HepG2 (cell line): ENCODE data around the gene MICB. TPM values are rescaled to one million over a fixed set of nuclear protein-coding genes. Genes with fewer than 3 reads are reported as not detected.

Source experiments
- AGO1 ChIP-seq: fragments of 200-400 bp; formaldehyde crosslinking; IDR thresholded peaks from 2 replicates; pipeline ENCODE4 v1.6.1; 2017; ENCODE audit warnings: mild to moderate bottlenecking, low read depth, low read length, moderate library complexity; ENCODE audit not compliant: poor library complexity, severe bottlenecking
- MAFG ChIP-seq: sonication (generic); formaldehyde crosslinking; IDR thresholded peaks from 2 replicates; pipeline ENCODE4 v1.5.1; 2020; ENCODE audit warnings: mild to moderate bottlenecking, missing genetic modification reagents
- SMAD3 ChIP-seq: sonication (generic); formaldehyde crosslinking; IDR thresholded peaks from 2 replicates; pipeline ENCODE4 v1.4.0; 2020; ENCODE audit warnings: missing genetic modification reagents
- U2AF1 ChIP-seq: fragments of 200-400 bp; formaldehyde crosslinking; optimal IDR thresholded peaks from 2 replicates; pipeline ENCODE3; 2017; ENCODE audit warnings: mild to moderate bottlenecking, low read depth, low read length
- ZNF12 ChIP-seq: sonication (generic); formaldehyde crosslinking; IDR thresholded peaks from 2 replicates; pipeline ENCODE4 v1.5.0; 2020; ENCODE audit warnings: missing genetic modification reagents
- ZNF343 ChIP-seq: sonication (generic); formaldehyde crosslinking; IDR thresholded peaks from 2 replicates; pipeline ENCODE4 v1.4.0; 2020; ENCODE audit warnings: mild to moderate bottlenecking, missing genetic modification reagents
- ZNF496 ChIP-seq: sonication (generic); formaldehyde crosslinking; IDR thresholded peaks from 2 replicates; pipeline ENCODE4 v1.8.1; 2023; ENCODE audit warnings: mild to moderate bottlenecking, moderate library complexity, missing genetic modification reagents; ENCODE audit not compliant: insufficient replicate concordance
- ZNF777 ChIP-seq: sonication (generic); formaldehyde crosslinking; IDR thresholded peaks from 2 replicates; pipeline ENCODE4 v1.4.0; 2020; ENCODE audit warnings: missing genetic modification reagents
- polyA plus RNA-seq, 8 experiments: library from polyadenylated mRNA; depleted of rRNA in 3 of 8; stranded (reverse) in 7 of 8; unstranded in 1 of 8; fragments of >200 nt; fragmentation: Illumina TruSeq in 4 of 8; extraction: Trizol in 4 of 8; gene quantifications; 2 replicates each; pipeline versions ENCODE4 v1.2.1 to v1.2.3, GENCODE V29; 2011 to 2016; ENCODE audit warnings: low read depth in 4 of 8, missing spikeins in 1 of 8, mixed read lengths in 1 of 8; ENCODE audit not compliant: insufficient read depth in 1 of 8
- total RNA-seq, 5 experiments: library from RNA; depleted of rRNA; stranded (reverse); fragments of >200 nt; fragmentation: Illumina TruSeq; extraction: Trizol; gene quantifications; 2 replicates each; pipeline ENCODE4 v1.2.3, GENCODE V29; 2016; ENCODE audit warnings: low read depth in 1 of 5
- TF ChIP-seq, protein P1 (sequence below), 2 experiments: fragments of 450-650 bp in 1 of 2; sonication (generic) in 1 of 2; formaldehyde crosslinking; IDR thresholded peaks; 2 replicates each; pipeline versions ENCODE4 v1.5.0 to v1.8.0; 2020 to 2022; ENCODE audit warnings: mild to moderate bottlenecking in 1 of 2, missing genetic modification reagents in 1 of 2
- TF ChIP-seq, protein P2 (sequence below): sonication (generic); formaldehyde crosslinking; IDR thresholded peaks from 2 replicates; pipeline ENCODE4 v1.5.0; 2020; ENCODE audit warnings: mild to moderate bottlenecking, missing genetic modification reagents, borderline replicate concordance
- TF ChIP-seq, protein P3 (sequence below): sonication (generic); formaldehyde crosslinking; IDR thresholded peaks from 2 replicates; pipeline ENCODE4 v1.4.0; 2020; ENCODE audit warnings: missing genetic modification reagents, borderline replicate concordance
- TF ChIP-seq, protein P4 (sequence below): sonication (generic); formaldehyde crosslinking; conservative IDR thresholded peaks from 2 replicates; pipeline ENCODE4 v1.4.0; 2020; ENCODE audit warnings: missing genetic modification reagents
- TF ChIP-seq, protein P5 (sequence below): sonication (generic); formaldehyde crosslinking; IDR thresholded peaks from 2 replicates; pipeline ENCODE4 v1.4.0; 2020; ENCODE audit warnings: missing genetic modification reagents
- TF ChIP-seq, protein P6 (sequence below): sonication (generic); formaldehyde crosslinking; IDR thresholded peaks from 2 replicates; pipeline ENCODE4 v1.8.1; 2023; ENCODE audit warnings: mild to moderate bottlenecking, moderate library complexity, missing genetic modification reagents

The MICB gene
- total and polyA plus RNA-seq, 2 of the 13 experiments (the other 11 are each of a cell fraction or from before 2014, with no cell fraction given), result 12.5 to 12.8 TPM

DNA sequence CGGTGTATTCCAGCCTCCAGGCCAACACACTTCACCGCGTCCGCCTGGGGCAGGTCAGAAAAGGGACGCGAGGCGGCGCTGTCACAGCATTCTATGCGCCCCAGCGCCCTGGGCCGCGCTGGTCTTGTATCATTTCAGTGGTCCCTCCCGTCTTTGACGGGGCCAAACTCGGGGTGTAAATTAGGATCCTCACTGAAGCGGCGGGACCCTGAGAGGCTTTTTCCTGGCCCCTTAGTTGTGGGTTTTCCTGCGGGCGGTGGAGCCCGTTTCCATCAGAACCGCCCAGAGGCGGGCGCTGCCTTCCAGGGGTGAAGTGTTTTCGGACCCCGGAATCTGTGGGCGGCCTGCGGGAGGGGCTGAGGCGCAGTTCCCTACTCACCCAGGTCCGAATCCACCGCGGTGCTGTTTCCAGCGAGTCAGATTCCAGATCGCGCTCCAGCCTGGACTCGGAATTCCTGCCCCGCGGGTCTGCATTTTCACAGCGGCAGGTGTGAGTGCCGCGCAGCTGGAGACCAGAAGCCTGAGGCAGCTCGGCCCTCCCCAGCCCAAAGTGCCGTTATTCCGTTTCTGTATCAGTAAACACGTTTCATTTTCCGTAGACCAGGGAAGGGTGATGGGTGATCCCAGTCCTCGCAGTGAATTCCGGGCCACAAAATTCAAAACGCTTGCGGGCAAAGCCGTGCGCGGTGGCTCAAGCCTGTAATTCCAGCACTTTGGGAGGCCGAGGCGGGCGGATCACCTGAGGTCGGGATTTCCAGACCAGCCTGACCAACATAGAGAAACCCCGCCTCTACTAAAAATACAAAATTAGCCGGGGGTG lies 3.9 kb upstream of the MICB start (continued):
- TF ChIP-seq, protein P1, sequence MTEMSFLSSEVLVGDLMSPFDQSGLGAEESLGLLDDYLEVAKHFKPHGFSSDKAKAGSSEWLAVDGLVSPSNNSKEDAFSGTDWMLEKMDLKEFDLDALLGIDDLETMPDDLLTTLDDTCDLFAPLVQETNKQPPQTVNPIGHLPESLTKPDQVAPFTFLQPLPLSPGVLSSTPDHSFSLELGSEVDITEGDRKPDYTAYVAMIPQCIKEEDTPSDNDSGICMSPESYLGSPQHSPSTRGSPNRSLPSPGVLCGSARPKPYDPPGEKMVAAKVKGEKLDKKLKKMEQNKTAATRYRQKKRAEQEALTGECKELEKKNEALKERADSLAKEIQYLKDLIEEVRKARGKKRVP (CRISPR knock-in tag; IDR thresholded peaks at IDR 0.05), result no peak
- TF ChIP-seq SMAD3 (CRISPR knock-in tag), result 0 out of 2 replicates have a peak, but pooled peaks have one; percentile 56
- no peak for TF ChIP-seq ZNF12
- no peak for TF ChIP-seq ZNF496 (CRISPR knock-in tag)
- TF ChIP-seq, protein P2, sequence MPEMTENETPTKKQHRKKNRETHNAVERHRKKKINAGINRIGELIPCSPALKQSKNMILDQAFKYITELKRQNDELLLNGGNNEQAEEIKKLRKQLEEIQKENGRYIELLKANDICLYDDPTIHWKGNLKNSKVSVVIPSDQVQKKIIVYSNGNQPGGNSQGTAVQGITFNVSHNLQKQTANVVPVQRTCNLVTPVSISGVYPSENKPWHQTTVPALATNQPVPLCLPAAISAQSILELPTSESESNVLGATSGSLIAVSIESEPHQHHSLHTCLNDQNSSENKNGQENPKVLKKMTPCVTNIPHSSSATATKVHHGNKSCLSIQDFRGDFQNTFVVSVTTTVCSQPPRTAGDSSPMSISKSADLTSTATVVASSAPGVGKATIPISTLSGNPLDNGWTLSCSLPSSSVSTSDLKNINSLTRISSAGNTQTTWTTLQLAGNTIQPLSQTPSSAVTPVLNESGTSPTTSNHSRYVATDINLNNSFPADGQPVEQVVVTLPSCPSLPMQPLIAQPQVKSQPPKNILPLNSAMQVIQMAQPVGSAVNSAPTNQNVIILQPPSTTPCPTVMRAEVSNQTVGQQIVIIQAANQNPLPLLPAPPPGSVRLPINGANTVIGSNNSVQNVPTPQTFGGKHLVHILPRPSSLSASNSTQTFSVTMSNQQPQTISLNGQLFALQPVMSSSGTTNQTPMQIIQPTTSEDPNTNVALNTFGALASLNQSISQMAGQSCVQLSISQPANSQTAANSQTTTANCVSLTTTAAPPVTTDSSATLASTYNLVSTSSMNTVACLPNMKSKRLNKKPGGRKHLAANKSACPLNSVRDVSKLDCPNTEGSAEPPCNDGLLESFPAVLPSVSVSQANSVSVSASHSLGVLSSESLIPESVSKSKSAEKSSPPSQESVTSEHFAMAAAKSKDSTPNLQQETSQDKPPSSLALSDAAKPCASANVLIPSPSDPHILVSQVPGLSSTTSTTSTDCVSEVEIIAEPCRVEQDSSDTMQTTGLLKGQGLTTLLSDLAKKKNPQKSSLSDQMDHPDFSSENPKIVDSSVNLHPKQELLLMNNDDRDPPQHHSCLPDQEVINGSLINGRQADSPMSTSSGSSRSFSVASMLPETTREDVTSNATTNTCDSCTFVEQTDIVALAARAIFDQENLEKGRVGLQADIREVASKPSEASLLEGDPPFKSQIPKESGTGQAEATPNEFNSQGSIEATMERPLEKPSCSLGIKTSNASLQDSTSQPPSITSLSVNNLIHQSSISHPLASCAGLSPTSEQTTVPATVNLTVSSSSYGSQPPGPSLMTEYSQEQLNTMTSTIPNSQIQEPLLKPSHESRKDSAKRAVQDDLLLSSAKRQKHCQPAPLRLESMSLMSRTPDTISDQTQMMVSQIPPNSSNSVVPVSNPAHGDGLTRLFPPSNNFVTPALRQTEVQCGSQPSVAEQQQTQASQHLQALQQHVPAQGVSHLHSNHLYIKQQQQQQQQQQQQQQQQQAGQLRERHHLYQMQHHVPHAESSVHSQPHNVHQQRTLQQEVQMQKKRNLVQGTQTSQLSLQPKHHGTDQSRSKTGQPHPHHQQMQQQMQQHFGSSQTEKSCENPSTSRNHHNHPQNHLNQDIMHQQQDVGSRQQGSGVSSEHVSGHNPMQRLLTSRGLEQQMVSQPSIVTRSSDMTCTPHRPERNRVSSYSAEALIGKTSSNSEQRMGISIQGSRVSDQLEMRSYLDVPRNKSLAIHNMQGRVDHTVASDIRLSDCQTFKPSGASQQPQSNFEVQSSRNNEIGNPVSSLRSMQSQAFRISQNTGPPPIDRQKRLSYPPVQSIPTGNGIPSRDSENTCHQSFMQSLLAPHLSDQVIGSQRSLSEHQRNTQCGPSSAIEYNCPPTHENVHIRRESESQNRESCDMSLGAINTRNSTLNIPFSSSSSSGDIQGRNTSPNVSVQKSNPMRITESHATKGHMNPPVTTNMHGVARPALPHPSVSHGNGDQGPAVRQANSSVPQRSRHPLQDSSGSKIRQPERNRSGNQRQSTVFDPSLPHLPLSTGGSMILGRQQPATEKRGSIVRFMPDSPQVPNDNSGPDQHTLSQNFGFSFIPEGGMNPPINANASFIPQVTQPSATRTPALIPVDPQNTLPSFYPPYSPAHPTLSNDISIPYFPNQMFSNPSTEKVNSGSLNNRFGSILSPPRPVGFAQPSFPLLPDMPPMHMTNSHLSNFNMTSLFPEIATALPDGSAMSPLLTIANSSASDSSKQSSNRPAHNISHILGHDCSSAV (CRISPR knock-in tag), result no peak
- TF ChIP-seq, protein P3, sequence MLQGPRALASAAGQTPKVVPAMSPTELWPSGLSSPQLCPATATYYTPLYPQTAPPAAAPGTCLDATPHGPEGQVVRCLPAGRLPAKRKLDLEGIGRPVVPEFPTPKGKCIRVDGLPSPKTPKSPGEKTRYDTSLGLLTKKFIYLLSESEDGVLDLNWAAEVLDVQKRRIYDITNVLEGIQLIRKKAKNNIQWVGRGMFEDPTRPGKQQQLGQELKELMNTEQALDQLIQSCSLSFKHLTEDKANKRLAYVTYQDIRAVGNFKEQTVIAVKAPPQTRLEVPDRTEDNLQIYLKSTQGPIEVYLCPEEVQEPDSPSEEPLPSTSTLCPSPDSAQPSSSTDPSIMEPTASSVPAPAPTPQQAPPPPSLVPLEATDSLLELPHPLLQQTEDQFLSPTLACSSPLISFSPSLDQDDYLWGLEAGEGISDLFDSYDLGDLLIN (CRISPR knock-in tag), result no peak
- TF ChIP-seq MAFG (CRISPR knock-in tag), result no peak
- peak; percentile 79 for TF ChIP-seq ZNF777 (CRISPR knock-in tag)
- TF ChIP-seq ZNF343 (CRISPR knock-in tag), result no peak
- TF ChIP-seq, protein P4, sequence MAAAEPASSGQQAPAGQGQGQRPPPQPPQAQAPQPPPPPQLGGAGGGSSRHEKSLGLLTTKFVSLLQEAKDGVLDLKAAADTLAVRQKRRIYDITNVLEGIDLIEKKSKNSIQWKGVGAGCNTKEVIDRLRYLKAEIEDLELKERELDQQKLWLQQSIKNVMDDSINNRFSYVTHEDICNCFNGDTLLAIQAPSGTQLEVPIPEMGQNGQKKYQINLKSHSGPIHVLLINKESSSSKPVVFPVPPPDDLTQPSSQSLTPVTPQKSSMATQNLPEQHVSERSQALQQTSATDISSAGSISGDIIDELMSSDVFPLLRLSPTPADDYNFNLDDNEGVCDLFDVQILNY (CRISPR knock-in tag), result no peak
- TF ChIP-seq, protein P5, sequence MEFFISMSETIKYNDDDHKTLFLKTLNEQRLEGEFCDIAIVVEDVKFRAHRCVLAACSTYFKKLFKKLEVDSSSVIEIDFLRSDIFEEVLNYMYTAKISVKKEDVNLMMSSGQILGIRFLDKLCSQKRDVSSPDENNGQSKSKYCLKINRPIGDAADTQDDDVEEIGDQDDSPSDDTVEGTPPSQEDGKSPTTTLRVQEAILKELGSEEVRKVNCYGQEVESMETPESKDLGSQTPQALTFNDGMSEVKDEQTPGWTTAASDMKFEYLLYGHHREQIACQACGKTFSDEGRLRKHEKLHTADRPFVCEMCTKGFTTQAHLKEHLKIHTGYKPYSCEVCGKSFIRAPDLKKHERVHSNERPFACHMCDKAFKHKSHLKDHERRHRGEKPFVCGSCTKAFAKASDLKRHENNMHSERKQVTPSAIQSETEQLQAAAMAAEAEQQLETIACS (CRISPR knock-in tag), result no peak
- no peak for TF ChIP-seq AGO1
- no peak for TF ChIP-seq U2AF1
- TF ChIP-seq, protein P6, sequence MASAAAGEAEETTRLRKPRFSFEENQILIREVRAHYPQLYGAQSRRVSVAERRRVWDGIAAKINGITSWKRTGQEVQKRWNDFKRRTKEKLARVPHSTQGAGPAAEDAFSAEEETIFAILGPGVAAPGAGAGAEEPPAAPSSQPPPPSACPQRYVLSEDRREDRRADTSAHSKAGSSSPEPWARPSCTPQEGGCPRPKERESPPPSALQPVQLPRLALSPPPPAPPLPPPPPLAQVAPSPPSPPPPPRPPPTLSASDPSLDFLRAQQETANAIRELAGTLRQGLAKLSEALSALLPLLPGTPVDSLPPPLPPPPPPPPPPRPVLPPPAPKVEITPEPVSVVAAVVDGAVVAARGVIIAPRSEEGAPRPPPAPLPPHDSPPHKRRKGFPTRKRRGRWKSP (CRISPR knock-in tag), result no peak
